HG03460 (cell line): ENCODE results near the gene CORO2B.
"Not testable (repeated sequence)": the region's sequence is repeated elsewhere in the genome, so short reads cannot be mapped to it uniquely, and the experiment has no call there.

Experiments used
- ATAC-seq: cut with Tn5 transposase; IDR thresholded peaks from one replicate; pipeline ENCODE4 v1.9.1; 2021; ENCODE audit not compliant: unreplicated experiment

CORO2B gene

GRCh38 chr15:68668926-68669600 is 90.3 kb downstream of the CORO2B start:
- ATAC-seq = no peak

DNA sequence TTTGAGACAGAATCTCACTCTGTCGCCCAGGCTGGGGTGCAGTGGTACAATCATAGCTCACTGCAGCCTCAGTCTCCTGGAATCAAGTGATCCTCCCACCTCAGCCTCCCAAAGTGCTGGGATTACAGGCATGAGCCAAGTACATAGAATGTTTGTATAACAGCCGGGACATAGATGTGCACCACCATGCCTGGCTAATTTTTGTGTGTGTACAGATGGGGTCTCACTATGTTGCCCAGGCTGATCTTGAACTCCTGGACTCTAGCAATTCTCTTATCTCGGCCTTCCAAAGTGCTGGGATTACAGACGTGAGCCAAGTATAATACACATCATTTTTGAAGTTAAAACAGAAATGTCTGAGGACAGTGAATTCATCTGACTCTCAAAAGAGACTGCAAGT is 93.5 kb downstream of the CORO2B start:
- no peak for ATAC-seq

- ATAC-seq = no peak
Measured at GRCh38 chr15:68672781-68673205, 94.0 kb downstream of the CORO2B start.

DNA sequence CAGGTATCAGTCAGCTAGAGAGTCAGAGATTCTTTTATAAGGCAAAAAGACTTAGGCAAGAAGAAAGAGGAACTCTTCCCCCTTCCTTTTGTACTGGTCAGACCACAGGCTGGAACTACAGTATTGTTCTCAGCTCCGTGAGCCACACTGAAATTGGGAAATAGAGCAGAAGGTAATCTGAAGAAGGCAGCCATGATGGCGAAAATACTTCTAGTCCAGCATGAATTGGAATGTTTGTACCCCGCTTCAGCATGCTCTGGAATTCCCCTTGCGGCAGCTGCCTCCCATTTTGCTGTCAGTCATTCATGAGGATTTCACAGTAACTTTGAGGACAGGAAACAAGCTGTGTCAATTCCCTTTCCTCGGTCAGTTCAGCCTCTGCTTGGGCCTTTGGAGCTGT is 96.2 kb downstream of the CORO2B start:
- no peak for ATAC-seq

DNA sequence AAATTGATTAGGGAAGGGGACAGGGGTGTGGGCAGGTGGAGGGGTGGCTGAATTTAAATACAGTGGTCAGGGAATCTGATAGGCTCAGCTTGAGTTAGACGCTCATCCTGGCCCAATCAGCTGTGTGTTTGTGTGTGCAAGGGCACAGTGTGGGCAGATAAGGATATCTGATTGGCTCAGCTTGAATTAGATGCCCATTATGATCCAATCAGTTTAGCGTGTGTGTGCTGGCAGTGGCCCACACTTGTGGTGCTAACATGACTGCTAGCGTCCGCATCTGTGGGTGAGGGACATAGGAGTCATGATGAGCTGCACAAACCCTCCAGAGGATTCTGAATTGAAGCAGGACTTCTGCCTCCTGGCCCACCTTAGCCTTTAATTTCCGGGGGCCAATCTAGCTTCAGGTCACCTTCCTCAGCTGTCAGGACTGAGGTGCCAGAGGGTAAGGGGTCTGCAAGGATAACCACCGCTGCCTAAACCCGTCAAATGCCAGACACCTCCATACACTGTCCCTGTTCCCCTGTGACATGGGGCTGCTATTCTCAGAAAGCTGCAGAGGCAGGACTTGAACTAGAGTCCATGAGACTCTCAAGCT is 97.3 kb downstream of the CORO2B start:
- no peak for ATAC-seq

DNA sequence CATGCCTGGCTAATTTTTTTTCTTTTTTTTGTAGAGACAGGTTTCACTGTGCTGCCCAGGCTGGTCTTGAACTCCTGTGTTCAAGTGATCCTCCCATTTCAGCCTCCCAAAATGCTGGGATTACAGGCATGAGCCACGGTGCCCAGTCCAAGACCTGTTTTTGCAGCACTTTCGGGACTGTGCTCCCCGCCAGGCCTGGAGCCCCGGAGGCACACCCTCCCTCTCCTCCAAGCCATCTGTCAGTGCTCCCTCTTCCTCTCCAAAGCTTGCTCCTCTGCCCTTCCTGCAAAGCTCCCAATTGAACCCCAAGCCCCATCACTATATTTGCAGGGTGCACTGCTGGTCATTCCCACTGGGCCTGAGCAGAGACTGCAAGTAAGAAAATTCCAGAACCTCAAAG is 98.1 kb downstream of the CORO2B start:
- ATAC-seq = no peak

DNA sequence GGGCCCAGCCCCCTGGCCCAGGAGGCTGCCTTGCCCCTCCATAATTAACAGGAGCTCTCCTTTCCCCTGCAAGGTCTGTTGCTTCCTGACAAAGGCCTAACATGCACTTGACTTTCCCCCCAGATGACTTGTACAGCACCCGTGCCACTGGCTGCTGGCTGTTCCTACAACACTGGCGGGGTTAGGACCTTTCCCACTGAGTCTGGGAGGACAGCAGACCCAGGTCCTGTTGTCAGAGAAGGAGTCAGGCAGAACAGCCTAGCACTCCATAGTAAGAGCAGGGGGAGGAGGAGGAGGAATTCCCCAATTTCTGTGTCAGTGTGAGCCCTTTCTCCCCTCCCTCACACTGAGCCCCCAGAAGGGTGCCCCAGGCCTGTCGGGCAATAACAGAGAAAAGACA is 99.2 kb downstream of the CORO2B start:
- no peak for ATAC-seq

DNA sequence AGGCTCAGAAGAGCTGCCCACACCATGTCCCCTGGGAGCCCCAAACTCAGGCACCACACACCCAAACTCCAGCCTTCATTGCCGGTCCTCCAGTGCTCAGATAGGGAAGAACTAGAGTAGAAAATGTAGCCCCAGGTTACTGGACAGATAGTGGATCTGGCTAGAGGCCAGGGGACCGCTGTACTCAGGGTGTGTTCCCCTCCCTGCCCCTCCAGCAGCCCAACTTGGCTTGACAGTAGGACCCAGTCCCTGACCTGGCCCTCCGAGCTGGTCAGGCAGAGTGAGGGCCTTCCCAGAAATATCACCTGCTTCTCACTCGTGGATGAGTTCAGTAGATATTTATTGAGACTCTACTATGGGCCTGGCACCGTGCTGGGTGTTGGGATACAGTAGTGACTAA is 100.0 kb downstream of the CORO2B start:
- no peak for ATAC-seq

DNA sequence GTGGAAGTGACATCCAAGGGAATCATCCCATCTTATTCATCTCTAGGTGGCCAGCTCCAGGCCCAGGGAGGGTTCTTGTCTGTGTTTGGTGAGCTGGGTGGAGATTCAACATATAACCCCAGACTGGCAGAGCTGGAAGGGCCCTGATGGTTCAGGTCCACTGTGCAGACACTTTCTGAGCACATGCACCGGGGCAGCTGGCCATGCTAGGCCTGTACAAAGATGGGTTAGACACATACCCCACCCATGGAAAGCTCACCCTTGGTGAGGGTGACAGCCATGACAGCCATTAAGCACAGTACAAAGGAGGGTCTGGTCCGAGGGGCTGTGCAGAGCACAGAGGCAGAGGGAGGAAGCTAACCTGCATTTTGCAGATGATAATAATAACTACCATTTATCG is 100.4 kb downstream of the CORO2B start:
- ATAC-seq = no peak

- ATAC-seq = no peak
Measured at GRCh38 chr15:68679961-68680371, 101.2 kb downstream of the CORO2B start.

DNA sequence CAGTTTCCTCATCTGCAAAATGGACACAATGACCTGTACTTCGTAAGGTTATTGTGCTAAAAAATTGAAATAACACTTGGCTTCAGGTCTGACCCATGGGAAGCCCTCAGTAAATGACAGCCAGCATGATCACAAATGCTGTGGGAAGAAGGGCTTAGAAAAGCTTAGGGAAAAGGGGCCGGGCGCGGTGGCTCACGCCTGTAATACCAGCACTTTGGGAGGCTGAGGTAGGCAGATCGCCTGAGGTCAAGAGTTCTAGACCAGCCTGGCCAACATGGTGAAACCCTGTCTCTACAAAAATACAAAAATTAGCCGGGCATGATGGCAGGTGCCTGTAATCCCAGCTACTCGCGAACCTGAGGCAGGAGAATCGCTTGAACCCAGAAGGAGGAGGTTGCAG is 102.0 kb downstream of the CORO2B start:
- ATAC-seq = not testable (repeated sequence)

- no peak for ATAC-seq
Measured at GRCh38 chr15:68681836-68682235, 103.0 kb downstream of the CORO2B start.

DNA sequence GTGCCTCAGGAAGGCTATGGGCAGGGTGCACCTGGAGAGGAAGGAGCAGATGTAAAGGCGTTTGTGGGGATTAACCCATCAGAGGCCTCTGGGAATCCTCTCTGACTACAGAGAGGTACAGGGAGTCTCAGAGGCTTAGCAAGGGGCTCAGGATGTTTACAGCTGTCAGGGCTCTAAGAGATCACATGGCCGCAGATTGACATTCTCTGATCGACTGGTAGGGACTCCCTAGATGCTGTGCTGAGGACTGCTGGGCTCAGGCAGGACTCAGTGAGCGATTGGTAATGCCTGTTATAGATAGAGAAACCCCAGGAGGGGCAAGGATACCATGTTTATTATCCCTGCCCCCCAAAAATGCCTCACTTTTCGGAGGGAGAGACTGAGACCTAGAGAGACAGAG is 103.5 kb downstream of the CORO2B start:
- ATAC-seq = no peak

DNA sequence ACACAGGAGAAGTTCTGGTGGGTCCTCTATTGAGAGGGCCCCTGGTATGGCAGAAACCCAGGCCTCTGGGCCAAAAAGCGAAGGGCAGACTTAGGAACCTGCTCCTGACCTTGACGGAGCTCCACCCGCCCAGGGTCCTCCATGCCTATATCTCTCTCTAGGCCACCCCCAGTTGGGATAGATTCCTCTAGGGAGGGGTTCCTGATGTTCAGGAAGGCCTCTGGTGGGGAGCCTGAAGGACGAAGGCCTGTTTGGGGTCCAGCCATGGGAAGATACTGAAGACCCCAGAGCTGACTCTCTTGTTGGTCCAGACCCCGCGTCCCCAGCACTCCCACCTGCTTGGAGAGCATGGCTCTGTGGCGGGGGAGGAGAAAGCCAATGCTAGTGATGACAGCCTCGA is 104.2 kb downstream of the CORO2B start:
- no peak for ATAC-seq

DNA sequence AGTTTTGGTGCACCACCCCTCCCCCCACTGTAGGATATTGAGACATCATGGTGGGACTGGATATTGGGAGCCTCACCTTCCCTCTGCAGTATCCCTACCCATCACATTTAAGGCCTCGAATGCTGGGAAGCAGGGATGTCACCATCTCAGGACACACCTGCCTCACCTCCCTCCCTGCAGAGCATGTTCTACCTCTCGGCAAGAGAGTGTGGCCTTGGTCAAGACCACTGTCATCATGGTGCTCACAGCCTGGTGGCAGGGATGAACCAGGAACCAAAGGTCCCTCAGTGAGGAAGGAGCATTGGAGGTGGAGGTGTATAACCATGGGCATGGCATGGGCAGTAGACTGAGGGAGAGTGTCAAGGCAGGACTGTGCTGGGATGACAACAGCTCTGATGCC is 104.8 kb downstream of the CORO2B start:
- no peak for ATAC-seq

DNA sequence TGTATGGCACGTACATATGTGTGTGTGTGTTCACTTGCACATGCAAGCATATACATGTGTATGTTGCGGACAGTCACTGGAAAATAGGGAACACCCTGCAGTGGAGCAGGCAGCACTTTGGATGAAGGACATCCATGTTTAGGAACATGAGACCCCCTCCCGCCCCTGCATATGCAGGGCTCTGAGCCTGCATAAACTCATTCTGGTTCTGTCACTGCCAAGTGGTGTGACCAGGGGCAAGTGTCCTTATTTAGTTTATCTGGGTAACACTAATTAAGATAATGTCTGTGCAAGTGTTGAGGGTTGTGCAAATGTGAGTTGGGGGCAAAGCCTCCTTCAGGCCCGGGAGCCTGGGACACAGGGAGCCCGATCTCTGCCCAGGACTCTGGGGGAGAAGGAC is 105.7 kb downstream of the CORO2B start:
- ATAC-seq = no peak

DNA sequence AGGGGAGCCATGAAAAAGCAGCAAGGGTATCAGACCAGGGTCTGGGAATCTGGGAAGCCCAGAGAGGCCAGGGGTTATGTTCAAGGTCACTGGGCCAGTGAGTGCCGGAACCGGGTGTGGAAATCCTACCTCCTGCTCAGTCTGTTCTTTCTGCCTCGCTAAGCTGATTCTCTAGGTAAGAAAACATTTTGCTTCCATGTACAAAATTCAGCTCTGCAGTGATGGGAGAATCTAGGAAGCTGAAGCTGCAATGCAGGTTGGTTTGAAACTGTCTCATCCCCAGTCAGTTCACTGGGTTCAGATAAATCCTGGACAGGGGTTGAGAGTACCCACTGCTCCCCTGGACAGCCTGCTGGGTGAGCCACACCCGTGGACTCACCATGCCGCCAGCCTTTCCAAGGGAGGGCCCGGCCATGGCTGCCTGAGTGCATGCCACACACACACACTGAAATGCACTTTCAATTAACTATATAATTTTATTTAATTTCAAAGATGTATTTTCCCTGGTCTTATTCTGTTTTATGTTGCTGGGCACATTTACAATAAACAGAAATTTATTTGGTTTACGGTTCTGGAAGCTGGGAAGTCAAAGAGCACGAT is 108.4 kb downstream of the CORO2B start:
- no peak for ATAC-seq

DNA sequence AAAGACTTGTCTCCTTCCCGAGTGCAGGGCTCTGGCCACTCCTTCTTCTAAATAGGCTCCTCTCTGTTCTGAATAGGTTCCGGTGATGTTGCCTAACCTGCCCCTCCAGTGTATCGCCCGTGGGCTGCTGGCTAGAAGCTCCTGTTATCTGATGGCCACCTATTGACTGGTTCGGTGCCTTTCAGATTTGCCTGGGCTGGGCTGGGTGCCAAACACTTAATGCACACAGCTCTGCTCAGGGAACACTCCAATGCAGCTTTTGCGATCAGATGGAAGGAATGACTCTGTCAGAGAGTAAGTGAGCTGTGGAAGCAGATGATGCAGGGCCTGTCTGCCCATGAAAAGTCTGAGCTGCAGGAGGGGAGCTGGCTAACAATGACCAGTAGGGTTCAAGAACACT is 112.9 kb downstream of the CORO2B start:
- no peak for ATAC-seq

- ATAC-seq = no peak
Measured at GRCh38 chr15:68693071-68693470, 114.3 kb downstream of the CORO2B start.

DNA sequence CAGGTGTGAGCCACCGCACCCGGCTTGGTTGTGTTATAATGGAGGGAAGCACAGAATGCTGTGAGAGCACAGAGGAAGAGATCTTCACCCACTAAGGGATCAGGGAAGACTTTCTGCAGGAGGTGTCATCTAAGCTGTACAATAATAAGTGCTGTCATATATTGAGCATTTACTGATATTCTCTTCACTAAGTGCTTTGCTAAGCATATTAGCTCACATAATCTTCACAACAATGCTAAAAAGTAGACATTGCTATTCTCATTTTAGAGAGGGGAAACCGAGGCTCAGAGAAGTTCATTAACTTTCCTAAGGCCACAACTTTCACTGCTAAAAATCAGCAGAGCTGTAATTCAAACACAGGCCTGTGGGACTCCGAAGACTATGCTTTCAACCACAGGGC is 115.3 kb downstream of the CORO2B start:
- ATAC-seq = no peak

- no peak for ATAC-seq
Measured at GRCh38 chr15:68695061-68695595, 116.3 kb downstream of the CORO2B start.
